NK-92 treated with Interleukin-12 subunit alpha and Interleukin-12 subunit beta, amount 100 ng/mL, for 24 hours (cell line): Measurements from ENCODE around the gene SMIM24.
"Not testable (repeated sequence)": the region's sequence is repeated elsewhere in the genome, so short reads cannot be mapped to it uniquely, and the experiment has no call there.

Experiments used
- DNase-seq: peaks from one replicate; lab custom pipeline; 2025; lab: John Stamatoyannopoulos, UW

The SMIM24 gene

DNA sequence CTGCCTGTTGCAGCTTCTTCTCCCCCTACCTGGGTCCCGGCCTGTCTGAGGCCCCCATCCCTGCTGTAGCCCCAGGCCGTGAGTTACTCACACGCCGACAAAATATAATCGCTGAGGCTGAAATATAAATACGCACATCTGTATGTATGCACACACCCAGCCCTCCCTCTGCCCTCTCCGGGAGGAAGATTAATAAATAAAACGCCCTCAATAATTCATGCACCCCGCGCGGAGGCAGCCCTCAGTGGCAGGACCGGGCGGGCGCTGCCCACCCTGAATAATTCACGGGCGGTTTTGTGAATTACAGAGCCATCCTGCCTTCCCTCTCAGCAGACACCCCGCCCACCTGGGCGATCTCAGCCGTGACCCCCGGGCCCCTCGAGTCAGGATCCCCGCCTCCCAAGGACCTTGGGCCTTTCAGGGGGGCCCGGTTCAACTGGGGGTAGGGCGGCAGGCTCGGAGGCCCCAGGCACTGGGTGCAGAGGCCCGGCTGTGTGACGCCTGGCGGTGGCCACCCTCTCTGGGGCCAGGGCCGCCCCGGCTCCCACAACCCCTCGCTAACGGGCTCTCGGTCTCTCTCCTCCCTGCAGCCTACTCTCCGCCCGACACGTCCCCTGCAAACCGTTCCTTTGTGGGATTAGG is 24.2 kb downstream of the SMIM24 start:
- no peak for DNase-seq

- DNase-seq: no peak
These were observed 24.9 kb downstream of the SMIM24 start for GRCh38 chr19:3455393-3455955.

DNA sequence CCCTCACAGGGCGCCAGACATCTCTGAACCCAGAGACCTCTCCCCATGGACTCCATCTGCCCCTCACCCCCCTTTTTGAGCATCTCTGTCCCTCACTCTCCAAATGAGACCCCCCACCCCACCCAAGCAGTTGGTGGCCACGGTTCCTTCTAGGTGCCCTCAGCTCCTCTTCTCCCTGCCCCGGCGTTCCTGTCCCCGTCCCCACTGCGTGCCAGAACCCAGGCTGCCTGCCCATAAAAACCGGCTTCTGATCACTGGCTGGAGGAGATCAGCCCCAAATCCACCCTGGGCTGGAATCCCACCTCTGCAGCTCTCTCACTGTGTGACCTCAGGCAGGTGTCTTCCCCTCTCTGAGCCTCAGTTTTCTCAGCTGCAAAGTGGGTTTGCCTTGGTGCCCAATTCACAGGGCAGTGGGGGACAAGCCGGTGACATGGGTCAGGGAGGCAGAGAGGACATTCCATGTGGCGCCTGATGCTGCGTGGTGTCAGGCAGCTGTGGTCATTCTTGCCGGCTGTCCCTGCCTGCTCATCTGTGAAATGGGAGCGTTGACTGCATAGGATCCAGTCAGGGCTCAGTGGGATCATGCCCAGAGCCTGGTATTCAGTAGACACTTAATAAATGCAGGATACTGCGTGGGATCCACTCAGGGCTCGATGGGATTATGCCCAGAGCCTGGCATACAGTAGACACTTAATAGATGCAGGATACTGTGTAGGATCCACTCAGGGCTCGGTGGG is 25.5 kb downstream of the SMIM24 start:
- DNase-seq: no peak

GRCh38 chr19:3453840-3454239 is 26.5 kb downstream of the SMIM24 start:
- no peak for DNase-seq

- not testable (repeated sequence) for DNase-seq
These were observed 27.4 kb downstream of the SMIM24 start for GRCh38 chr19:3452942-3453214.

DNA sequence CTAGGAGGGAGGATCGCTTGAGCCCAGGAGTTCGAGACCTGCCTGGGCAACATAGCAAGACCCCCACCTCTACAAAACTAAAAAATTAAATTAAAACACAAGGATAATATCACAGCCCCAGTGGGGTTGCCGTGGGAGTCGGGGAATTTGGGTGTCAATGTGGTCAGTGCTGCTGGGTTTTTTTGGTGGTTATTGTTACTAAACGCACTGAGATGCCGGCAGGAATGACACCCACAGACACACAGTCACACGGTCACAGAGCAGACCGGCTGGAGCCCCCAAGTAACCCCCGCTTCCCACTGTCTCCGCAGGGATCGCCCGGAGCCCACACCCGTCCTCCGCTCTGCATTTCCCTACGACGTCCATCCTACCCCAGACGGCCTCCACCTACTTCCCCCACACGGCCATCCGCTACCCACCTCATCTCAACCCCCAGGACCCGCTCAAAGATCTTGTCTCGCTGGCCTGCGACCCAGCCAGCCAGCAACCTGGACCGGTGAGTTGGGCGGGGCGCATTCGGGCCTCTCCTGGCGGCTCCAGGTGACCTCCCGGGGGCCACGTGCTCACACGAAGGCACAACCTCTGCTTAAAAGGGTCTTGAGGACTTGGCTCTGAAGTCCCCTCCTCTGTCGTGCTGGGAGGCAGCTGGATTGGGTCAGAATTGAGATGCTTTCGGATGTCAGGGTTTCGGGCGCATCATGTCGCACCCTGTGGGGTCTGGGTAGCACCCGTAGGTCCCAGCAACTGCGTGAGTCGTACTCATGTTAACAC is 28.0 kb downstream of the SMIM24 start:
- no peak for DNase-seq

GRCh38 chr19:3451451-3451866 is 28.9 kb downstream of the SMIM24 start:
- DNase-seq: no peak

GRCh38 chr19:3450796-3451411 is 29.4 kb downstream of the SMIM24 start:
- no peak for DNase-seq

GRCh38 chr19:3448616-3449334 is 31.6 kb downstream of the SMIM24 start:
- no peak for DNase-seq

- not testable (repeated sequence) for DNase-seq
These were observed 33.7 kb downstream of the SMIM24 start for GRCh38 chr19:3446657-3447056.

DNA sequence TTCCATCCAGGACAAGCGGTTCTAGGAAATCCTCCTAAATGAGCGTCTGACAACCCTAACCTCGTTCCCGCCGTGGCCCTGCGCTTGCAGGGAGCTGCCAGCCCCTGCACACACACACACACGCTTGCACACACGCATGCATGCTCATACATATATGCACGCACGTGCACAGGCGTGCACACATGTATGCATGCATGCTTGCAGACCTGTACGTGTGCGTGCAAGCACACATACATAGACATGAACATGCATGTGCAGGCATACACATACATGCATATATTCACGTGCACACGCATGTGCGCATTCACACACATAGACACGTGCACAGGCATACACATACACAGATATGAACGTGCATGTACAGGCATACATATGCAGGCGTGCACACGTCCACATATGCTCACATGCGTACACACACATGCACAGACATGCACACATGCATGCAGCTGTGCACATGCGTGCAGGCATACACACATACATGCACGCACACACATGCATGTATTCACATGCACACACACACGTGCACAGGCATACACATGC is 35.6 kb downstream of the SMIM24 start:
- no peak for DNase-seq

DNA sequence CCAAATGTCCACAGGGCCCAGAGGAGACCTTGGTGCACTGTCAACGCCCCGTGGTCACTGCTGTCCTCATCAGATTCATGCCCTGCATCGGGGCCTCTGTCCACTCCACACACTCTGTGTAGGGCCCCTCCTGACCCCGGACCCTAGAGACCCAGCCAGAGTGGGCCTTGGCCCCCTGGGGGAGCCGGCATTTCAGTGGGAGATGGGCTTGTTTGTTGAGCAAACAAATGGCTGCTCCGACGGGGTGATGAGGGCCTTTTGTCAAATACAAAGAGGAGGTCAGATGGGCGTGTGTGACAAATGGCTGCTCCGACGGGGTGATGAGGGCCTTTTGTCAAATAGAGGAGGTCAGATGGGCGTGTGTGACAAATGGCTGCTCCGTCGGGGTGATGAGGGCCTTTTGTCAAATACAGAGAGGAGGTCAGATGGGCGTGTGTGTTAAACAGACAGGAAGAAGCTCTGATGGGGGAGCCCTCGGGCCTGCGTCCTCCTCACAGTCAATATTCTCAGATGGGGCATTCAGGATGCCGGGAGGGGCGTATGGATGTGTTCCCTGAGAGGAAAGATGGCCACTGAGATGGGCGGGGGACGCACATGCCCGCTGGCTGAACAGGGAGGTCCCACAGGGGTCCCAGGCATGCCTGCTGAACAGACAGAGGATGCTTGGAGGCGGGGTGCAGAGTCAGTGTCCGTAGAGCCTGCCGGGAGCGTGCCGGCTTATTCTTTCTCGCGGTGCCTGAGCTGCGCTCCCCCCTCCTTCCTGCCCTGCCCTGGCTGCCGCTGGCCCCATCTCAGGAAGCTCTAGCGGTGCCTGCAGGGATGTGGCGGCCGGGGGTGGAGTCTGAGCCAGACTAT is 36.3 kb downstream of the SMIM24 start:
- no peak for DNase-seq

DNA sequence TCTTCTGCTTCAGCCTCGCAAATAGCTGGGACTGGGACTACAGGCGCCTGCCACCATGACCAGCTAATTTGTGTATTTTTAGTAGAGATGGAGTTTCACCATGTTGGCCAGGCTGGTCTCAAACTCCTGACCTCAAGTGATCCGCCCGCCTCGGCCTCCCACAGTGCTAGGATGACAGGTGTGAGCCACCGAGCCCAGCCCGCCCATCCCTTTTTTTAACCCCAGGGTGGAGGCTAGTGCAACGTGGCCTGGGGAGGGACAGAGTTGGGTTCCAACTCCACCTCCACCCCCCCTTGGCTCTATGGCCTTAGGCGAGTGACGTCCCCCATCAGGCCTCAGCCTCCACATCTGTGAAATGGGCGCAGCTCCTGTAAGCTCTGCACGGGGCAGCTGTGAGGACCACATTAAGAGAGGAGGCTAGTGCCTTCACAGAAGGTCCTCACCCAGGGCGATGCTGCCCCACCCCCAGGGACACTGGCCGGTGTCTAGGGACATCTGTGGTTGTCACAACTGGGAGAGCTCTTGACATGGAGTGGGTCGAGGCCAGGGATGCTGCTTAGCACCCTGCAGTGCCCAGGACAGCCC is 37.7 kb downstream of the SMIM24 start:
- DNase-seq: no peak

GRCh38 chr19:3441986-3442329 is 38.4 kb downstream of the SMIM24 start:
- DNase-seq: no peak

DNA sequence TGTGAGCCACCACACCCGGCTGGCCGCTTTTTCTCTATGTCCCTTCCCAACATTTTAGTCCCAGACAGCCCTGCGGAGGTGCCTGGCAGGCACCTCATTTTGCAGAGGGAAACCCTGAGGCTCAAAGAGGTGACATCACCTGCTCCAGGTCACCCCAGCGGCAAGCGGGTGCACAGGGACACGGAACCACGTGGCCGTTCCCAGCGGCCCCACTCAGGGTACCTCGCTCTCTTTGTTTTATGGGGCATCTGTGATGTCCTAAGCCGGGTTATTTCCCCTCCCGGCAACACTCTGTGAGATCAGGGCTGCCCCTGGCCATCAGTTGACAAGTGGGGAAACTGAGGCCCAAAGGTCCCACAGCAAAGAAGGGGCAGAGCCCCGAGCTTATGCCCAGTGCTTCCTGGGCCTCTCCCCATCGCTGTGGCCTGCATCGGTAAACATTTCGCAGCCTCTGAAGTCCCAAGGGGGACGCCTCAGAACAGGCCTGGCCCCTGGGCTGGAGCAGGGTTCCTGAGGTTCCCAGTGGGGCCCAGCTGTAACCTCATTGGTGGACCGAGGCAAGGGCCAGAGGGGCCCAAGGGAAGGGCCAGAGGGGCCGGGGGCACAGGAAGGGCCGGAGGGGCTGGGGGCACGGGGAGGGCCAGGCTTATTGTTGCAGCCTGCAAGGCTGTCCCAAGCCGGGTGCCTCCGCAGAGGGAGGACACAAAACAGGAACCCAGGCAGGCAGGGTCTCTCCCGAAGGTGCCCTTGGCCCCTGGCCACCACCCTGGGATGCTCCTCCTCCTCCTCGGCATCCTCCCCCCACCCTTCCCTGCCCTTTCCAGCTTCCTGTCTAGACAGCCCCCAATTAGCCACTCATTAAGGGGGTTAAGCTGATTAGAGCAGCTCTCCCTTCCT is 39.0 kb downstream of the SMIM24 start:
- DNase-seq: no peak

- DNase-seq: peak; percentile 35
These were observed 40.2 kb downstream of the SMIM24 start for GRCh38 chr19:3440082-3440481.

DNA sequence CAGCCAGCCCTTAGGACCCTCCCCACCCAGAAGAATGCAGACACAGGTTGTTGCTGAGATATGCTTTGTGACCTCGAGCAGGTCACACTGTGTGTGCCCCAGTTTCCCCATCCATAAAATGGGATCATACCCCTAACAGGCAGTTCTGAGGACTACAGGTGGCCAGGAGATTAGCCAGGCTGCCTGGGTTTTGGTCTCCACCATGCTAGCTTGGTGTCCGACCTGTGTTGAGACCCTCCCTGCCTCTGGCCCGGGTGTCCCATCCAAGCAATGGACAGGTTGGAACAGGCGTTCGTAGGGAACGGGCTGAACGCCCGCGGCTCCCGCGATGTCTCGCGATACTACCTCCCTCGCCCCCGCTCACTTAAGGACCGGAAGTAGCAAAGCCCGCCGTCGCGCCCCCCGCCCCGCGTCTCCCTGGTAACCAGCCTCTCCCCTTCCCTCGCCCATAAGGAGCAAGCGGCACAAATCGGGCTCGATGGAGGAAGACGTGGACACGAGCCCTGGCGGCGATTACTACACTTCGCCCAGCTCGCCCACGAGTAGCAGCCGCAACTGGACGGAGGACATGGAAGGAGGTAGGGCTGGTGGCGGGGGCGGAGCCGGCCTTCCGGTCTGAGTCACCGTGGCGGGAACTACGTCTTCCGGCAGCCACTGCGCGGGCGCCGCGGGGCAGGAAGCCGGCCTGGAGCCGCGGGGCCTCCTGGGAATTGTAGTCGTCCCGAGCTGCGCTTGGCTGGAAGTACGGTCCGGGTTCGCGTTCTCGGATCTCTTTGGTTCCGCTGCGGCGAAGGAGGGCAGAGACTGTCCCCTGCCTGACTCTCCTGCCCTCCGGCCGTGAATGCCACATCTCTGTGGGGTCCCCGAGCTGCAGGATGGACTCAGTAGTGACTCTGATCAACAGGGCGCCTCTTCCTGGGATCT is 45.4 kb downstream of the SMIM24 start:
- DNase-seq: peak; percentile 94
